ENCODE measurements around the gene GTPBP3. TPM values are rescaled to one million over a fixed set of nuclear protein-coding genes. Genes with fewer than 3 reads are reported as not detected.

The GTPBP3 gene
- total and polyA plus RNA-seq, 9 of the 15 experiments (the other 6 are each of a cell fraction or from before 2014, with no cell fraction given) = 4.9 to 124 (median 22.6) TPM

DNA sequence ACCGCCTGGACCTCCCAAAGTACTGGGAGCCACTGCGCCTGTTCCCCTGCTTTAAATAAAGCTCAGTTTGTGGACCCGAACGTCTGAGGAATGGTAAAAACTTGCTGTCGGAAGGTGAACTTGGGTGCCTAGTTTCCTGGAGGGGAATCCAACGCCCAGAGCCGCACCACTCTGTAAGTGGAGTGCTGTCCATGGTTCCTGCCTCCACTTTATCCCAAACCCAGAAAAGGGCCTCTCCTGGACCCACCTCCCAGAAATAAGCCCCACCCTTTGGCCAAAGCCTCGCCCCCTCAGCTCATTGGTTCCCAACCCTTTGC is 5.0 kb upstream of the GTPBP3 start (continued):
- TF ChIP-seq, protein P1, sequence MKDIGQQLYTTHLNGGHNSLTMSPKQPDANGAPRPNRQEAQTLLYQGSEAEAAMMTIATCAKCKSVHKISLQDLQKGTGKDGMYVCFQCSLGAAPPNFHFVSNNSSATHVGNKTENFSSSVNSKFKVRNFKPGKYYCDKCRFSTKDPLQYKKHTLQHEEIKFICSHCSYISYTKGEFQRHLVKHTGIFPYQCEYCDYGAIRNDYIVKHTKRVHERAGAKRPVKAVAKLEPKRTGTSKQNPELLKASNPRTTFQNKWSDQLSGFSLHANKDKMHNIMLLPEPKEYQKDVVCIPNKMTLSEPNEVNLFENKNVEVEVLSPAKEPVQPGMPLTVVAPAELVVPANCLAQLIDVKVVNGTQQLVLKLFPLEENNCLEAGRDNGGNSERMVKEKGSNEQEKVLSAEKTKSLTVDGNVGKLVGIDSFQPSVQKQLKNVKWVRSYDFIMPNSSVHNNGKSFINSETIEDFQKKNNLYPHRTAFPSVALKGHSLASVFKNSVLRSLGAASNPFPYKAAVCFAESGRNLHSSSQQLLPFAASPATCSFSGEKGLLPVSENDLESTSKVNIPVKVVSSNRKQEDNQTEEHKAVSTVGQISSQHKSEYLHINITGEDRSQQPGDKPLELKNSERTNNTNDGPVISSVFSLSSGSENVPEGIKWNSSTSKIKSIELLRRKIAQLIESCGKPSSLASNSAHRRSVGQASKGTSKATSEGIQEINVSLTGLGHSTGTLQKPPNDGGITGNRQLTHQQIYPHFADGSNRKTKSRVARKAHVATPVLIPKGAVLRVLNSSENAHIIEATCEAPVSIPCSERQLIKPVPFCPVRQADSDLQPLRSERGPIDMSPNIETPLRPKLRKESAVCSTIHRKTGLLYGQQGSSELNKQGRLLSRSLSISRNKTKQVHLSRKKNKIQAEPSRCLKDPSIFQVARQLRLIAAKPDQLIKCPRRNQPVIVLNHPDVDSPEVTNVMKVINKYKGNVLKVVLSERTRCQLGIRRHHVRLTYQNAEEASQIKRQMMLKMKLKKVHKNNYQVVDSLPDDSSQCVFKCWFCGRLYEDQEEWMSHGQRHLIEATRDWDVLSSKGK (CRISPR knock-in tag; IDR thresholded peaks at IDR 0.05) = no peak
- TF ChIP-seq, protein P2, sequence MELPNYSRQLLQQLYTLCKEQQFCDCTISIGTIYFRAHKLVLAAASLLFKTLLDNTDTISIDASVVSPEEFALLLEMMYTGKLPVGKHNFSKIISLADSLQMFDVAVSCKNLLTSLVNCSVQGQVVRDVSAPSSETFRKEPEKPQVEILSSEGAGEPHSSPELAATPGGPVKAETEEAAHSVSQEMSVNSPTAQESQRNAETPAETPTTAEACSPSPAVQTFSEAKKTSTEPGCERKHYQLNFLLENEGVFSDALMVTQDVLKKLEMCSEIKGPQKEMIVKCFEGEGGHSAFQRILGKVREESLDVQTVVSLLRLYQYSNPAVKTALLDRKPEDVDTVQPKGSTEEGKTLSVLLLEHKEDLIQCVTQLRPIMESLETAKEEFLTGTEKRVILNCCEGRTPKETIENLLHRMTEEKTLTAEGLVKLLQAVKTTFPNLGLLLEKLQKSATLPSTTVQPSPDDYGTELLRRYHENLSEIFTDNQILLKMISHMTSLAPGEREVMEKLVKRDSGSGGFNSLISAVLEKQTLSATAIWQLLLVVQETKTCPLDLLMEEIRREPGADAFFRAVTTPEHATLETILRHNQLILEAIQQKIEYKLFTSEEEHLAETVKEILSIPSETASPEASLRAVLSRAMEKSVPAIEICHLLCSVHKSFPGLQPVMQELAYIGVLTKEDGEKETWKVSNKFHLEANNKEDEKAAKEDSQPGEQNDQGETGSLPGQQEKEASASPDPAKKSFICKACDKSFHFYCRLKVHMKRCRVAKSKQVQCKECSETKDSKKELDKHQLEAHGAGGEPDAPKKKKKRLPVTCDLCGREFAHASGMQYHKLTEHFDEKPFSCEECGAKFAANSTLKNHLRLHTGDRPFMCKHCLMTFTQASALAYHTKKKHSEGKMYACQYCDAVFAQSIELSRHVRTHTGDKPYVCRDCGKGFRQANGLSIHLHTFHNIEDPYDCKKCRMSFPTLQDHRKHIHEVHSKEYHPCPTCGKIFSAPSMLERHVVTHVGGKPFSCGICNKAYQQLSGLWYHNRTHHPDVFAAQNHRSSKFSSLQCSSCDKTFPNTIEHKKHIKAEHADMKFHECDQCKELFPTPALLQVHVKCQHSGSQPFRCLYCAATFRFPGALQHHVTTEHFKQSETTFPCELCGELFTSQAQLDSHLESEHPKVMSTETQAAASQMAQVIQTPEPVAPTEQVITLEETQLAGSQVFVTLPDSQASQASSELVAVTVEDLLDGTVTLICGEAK (IDR thresholded peaks at IDR 0.05) = 0 out of 2 replicates have a peak, but pooled peaks have one; percentile 14
- TF ChIP-seq, protein P2 (CRISPR knock-in tag; IDR thresholded peaks at IDR 0.05) = no peak
- no peak for TF ChIP-seq MAZ (CRISPR knock-in tag; conservative IDR thresholded peaks at IDR 0.05 in 1 of 2, IDR thresholded peaks at IDR 0.05 in 1 of 2)
- 0 out of 2 replicates have a peak, but pooled peaks have one; percentile 64 for TF ChIP-seq LCOR (CRISPR knock-in tag; IDR thresholded peaks at IDR 0.05)
- peak; percentile 21 for TF ChIP-seq NFYB (IDR thresholded peaks at IDR 0.05; ENCODE audit: extremely low read depth, insufficient read length)
- TF ChIP-seq ZC3H11A (IDR thresholded peaks at IDR 0.05; ENCODE audit: low read depth, low read length) = no peak
- TF ChIP-seq JUN (IDR thresholded peaks at IDR 0.05; ENCODE audit: borderline replicate concordance, low read depth, low read length) = 0 out of 2 replicates have a peak, but pooled peaks have one; percentile 3
- no peak for TF ChIP-seq JUN (CRISPR knock-in tag; IDR thresholded peaks at IDR 0.05; ENCODE audit: borderline replicate concordance)
- no peak for TF ChIP-seq LEF1 (IDR thresholded peaks at IDR 0.05)
- TF ChIP-seq FOS (IDR thresholded peaks at IDR 0.05; ENCODE audit: extremely low read depth, insufficient read length) = no peak
- TF ChIP-seq, protein P3, sequence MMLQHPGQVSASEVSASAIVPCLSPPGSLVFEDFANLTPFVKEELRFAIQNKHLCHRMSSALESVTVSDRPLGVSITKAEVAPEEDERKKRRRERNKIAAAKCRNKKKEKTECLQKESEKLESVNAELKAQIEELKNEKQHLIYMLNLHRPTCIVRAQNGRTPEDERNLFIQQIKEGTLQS (IDR thresholded peaks at IDR 0.05) = no peak
- TF ChIP-seq, protein P3 (CRISPR knock-in tag; conservative IDR thresholded peaks at IDR 0.05) = 0 out of 2 replicates have a peak, but pooled peaks have one; percentile 24
- TF ChIP-seq, protein P4, sequence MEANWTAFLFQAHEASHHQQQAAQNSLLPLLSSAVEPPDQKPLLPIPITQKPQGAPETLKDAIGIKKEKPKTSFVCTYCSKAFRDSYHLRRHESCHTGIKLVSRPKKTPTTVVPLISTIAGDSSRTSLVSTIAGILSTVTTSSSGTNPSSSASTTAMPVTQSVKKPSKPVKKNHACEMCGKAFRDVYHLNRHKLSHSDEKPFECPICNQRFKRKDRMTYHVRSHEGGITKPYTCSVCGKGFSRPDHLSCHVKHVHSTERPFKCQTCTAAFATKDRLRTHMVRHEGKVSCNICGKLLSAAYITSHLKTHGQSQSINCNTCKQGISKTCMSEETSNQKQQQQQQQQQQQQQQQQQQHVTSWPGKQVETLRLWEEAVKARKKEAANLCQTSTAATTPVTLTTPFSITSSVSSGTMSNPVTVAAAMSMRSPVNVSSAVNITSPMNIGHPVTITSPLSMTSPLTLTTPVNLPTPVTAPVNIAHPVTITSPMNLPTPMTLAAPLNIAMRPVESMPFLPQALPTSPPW (CRISPR knock-in tag; IDR thresholded peaks at IDR 0.05) = no peak
